GM21723 (cell line): ENCODE measurements around the gene REX1BD.
"Not testable (repeated sequence)": the region's sequence is repeated elsewhere in the genome, so short reads cannot be mapped to it uniquely, and the experiment has no call there.

Source experiments
- ATAC-seq: cut with Tn5 transposase; IDR thresholded peaks from one replicate; pipeline ENCODE4 v1.9.1; 2021; ENCODE audit warnings: mild to moderate bottlenecking, moderate library complexity; ENCODE audit not compliant: unreplicated experiment

The REX1BD gene

DNA sequence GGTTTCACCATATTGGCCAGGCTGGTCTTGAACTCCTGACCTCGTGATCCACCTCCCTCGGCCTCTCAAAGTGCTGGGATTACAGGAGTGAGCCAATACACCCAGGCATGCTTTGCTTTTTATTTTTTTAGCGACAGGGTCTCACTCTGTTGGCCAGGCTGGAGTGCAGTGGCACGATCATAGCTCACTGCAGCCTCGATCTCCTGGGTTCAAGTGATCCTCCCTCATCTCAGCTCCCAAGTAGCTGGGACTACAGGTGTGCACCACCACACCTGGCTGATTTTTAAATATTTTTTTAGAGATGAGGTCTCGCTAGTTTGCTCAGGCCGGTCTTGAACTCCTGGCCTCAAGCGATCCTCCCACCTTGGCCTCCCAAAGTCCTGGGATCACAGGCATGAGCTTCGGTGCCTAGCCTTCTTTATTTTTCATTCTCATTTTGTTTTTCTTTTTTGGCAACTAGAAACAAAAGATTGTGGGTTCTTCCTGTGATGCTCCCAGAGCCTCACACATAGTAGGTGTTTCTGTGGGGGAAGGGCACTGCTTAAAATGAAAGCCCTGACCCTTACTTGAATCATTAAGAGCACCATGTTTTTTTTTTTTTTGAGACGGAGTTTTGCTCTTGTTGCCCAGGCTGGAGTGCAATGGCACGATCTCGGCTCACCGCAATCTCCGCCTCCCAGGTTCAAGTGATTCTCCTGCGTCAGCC lies 12.2 kb downstream of the REX1BD start:
- not testable (repeated sequence) for ATAC-seq

DNA sequence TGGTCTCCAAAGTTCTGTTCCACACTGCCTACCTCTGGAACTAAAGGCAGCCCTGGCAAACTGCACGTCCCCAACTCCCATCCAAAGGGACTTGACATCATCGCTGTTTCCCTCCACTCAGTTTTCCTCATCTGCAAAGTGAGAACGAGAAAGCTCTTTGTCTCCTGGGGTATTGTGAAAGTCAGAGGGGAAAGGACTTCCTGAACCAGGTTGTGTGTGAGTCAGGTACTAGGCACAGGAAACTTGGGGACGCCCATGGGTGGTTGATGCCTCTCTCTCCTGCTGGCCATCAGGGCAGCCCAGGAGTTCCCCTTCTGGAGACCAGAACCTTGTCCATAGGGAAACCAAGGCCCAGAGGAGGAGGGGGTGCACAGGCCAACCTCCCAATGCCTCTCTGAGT lies 13.3 kb downstream of the REX1BD start:
- no peak for ATAC-seq

GRCh38 chr19:18603255-18603957 lies 14.8 kb downstream of the REX1BD start:
- no peak for ATAC-seq

DNA sequence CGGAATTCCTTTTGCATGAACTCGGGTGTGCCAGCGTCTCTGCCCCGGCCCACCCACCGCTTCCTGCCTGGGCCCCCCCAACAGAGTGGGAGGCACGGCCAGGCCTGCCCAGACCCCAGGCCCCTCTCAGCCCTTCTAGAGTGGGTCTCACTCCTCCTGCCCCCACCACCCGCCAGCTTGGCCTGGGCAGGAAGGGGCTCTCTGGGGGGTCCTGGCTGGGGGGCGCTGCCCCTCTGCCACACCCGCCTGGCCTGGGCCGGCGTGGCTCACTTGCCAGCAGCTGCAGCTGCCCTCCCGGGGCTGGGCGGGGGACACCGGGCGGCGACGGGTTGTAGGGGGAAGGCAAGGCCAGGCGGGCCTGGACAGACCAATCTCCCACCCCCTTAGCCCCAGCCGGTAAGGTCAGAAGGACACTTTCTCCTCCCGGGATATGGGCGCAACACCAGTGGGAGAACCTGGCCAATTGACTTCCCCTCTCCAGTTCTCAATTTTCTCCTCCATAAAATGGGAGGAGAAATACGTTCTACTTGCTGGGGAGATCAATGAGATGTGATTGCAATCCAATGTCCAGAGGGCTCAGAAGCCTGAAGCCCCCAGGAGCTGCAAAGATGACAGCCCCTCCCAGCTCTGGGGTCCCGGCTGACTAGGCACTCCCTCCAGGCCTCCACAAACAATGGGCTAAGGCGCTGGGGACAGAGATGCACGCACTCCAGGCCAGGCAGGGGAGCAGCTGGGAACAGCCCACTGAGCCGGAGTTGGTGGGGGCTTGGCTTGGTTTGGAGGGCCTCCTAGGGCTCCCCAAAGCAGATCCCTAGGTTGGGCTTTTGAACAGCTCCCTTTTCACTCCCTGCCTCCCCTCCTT lies 15.6 kb downstream of the REX1BD start:
- no peak for ATAC-seq

DNA sequence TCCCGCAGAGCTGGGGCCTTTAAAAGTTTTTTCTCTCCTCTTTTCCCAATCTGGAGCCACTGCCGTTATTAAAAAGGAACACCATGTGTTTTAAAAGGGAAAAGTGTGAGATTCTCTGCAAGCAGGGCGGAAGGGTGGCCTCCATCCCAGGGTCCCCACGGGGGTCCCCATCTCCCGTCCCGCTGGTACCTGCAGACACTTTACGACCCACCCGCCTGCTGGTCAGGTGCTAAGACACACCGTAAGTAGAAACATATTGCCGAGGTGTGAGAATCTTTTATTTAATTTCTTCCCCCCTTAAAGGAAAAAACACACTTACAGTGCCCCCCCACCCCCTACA lies 16.2 kb downstream of the REX1BD start:
- no peak for ATAC-seq

DNA sequence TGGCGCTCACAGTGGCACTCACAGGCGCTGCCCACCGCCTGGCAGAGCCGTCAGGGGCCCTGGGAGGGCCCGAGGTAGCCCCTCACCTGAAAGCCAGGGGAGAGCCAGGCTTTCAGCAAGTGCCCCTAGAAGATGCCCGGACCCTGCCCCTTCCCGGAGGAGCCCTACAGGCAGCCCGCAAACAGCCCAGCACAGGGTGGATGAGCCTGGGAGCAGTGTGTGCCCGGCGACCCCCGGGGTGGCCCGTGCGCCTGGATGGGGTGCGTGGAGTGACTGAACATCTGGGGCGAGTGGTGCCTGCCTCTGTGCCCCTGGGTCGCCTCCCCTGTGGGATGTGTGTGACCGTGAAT lies 16.6 kb downstream of the REX1BD start:
- ATAC-seq: no peak

DNA sequence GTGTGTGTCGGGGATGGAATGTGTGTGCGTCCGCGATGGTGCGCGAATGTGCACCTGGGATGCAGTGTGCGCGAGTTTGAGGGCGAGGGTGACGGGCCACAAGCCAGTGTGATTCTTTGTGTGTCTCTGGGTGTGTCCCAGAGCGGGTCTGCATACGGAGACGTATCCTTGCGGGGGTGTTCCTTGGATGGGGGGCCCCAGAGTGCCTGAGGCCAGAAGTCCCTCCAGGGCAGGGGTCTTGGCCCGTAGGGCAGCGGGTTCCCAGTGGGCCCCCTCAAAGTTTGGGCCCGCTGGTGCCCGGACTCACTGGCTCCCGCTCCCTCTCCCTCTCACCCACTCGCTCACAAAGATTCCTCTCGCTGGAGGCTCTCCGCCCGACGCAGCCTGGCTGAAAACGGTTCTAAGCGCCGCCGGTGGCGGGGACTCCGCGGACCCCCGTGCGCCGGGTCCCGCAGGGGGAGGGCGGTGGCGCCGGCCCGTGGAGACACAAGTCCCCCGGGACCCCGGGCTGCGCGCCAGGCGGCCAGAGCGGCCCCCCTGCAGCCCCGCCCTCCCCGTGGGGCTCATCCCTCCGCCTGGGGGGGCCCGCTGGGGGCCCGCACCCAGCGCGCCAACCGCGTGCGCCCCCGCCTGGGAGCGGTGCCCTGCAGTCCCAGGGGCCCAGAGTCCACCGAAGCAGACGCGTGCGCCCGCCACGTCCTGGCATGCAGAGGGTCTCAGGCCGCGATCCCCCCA lies 17.1 kb downstream of the REX1BD start:
- ATAC-seq: no peak

GRCh38 chr19:18606281-18607225 lies 18.0 kb downstream of the REX1BD start, which contains the start of gene CRLF1:
Gene CRLF1 (minus strand): TSS chr19:18606799. CDS start chr19:18606656, 143 bp downstream.
- ATAC-seq: no peak

DNA sequence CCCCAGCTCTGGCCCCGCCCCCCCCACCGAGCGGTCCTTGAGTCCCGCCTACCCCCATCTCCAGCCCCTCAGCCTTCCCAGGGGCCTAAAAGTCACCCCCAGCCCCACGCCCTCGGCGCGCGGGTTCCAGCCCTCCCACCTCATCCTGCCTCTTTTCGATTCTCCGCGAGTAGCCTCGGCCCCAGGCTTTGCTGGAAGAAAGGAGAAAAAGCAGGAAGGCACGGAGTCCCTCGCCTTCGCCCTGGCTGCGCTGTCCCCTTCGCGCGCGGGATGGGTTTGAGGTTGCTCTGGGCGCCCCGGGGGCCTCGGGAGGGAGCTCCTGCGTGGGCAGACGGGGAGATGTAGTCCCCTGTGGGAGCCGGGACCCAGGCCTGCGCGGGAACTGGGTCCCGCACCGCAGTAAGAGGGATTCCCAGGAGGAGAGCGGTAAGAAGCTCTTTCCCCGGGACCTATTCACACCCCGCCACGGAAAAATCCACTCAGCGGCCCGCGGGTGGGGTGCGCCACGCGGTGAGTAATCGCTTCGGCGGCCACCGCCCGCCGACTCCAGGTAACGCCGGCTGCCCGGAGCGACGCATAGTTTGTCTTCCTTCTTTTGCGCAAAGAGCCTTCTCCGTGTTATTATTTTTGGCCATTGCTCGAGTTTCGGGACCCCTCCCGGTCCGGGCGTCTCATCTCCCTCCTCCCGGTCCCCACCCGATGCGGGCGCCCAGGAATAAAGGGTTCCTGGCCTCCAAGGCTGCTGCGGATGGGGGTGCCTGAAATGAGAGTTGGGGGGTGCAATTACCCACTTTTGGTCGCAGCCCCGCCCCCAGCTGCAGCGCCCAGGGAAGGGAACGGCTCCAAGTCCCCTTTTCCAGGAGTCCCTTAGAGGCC lies 18.9 kb downstream of the REX1BD start:
- no peak for ATAC-seq

GRCh38 chr19:18608102-18608804 lies 19.7 kb downstream of the REX1BD start:
- no peak for ATAC-seq

GRCh38 chr19:18608805-18609716 lies 20.5 kb downstream of the REX1BD start:
- no peak for ATAC-seq

- no peak for ATAC-seq
These were observed 21.1 kb downstream of the REX1BD start for GRCh38 chr19:18609717-18610051.

- no peak for ATAC-seq
These were observed 21.6 kb downstream of the REX1BD start for GRCh38 chr19:18610245-18610555.

DNA sequence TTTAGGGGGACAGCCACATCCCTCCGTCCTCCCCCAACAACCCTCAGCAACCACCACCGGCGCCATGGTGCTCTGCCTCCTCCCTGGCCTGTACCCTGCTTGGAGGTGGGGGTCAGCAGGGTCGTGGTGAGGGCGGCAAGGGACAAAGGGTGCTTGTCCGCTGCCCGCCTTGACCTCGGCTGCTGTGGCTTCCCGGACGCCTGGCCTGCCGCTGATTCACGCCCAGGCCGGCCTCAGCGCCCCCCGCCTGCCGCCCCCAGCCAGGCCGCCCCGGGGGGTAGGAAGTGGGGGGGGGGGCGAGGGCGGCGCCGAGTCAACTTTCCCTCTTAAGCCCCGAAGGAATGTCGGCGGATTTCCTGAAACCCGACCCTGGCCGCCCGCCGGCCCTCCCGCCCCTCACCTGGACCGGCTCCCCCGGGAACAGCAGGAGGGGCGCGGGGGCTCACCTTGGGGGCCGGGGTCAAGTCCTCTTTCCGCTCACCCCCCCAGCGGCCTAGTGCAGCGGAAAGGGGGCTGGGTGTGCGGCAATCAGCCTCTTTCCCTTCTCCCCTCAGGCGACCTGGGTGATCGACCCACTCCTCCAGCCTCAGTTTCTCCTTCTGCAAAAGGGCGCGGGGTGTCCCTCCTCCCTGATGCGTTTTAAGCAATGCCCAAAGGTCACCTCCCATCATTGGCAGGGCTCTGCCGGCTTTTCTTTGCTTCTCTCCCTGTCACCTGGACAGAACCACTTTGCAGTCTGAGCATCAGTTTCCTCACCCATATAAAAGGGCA lies 22.1 kb downstream of the REX1BD start:
- ATAC-seq: no peak

GRCh38 chr19:18611327-18612050 lies 22.9 kb downstream of the REX1BD start:
- no peak for ATAC-seq

- ATAC-seq: no peak
These were observed 23.6 kb downstream of the REX1BD start for GRCh38 chr19:18612051-18612771.
